ENCODE data around the gene APC2. TPM values are rescaled to one million over a fixed set of nuclear protein-coding genes. Genes with fewer than 3 reads are reported as not detected.

The APC2 gene
- total and polyA plus RNA-seq, 7 donors = under 0.01 to 2.0 (median 1.1) TPM; not detected in 2

DNA sequence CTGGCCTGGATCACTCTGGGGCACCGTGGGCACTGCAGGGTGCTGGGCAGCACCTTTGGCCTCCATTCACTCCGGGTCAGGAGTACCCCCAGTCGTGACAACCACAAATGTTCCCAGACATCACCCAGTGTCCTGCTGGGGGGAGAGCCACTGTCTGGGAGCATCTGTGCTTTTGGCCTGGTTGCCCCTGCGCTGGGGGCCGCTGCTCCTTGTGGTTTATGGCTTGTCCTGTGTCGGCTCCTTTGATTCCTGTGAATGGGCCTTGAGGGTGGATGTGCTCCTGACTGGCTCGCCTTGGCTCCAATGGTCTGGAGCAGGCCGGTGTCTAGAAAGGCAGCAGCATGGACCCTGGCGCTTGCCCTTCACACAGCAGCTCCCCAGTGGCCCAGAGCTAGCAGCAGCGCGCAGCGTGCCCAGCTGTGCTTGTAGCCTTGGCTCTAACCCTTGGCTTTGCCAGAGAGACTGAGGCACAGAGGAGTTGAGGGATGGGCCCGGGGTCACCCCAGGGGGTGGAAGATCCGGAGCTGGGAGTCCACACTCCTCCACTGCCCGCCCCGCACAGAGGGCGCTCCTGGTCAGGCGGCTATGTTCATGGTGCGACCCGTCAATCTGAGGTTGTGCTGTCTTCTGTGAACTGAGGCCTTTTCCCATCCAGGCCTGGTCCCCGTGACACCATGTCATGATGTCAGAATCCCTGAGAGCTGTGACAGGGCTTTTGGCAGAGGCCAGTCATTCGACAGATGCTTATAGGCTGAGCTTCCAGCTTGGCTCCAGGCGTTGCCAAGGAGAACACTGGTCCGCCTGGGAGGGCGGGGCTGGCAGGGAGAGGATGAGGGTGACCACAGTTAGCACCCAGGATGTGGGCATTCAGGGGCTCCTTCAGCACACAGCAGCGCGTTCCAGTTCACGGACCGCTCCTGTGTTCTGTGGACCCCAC is 38.4 kb upstream of the APC2 start:
- no peak for DNase-seq
- TF ChIP-seq POLR2A (IDR thresholded peaks at IDR 0.05) (no peak), POLR2AphosphoS5 (IDR thresholded peaks at IDR 0.05) (no peak), EP300 (IDR thresholded peaks at IDR 0.05) (no peak), CTCF (IDR thresholded peaks at IDR 0.05) (no peak)
- H3K4me3 ChIP-seq = no peak overlapping the region
- WGBS, 2 donors = 56 to 72% methylated on average over 29 of the region's 29 CpGs
- H3K27me3 ChIP-seq = no peaks in the 10 kb centered on the region
- intact Hi-C loops (cut with DNase I) = no loop called here
- H3K4me1 ChIP-seq = peaks cover 4 to 78% (median 71%) of the 10 kb centered on the region in 4 donors
- no peaks in the 10 kb centered on the region for H3K9me3 ChIP-seq
- peak overlapping the region; percentile 2 to 54 (median 30) for H3K27ac ChIP-seq
- H3K36me3 ChIP-seq = peaks cover 0 to 11% (median 4%) of the 10 kb centered on the region in 4 donors

GRCh38 chr19:1412323-1412923 is 37.5 kb upstream of the APC2 start:
- H3K27ac ChIP-seq = peak overlapping the region in 2 of 4 donors; percentile 25 to 54
- WGBS, 2 donors = 72 to 81% methylated on average over 21 of the region's 21 CpGs

GRCh38 chr19:1412995-1413800 is 36.7 kb upstream of the APC2 start:
- no peak overlapping the region for H3K4me3 ChIP-seq
- peak overlapping the region in 3 of 4 donors; percentile 2 to 54 (median 12) for H3K27ac ChIP-seq
- TF ChIP-seq POLR2A (IDR thresholded peaks at IDR 0.05) (no peak), EP300 (IDR thresholded peaks at IDR 0.05) (no peak), CTCF (IDR thresholded peaks at IDR 0.05) (no peak), POLR2AphosphoS5 (IDR thresholded peaks at IDR 0.05) (no peak)
- no peaks in the 10 kb centered on the region for H3K27me3 ChIP-seq
- 80 to 86% methylated on average over 36 of the region's 36 CpGs for WGBS, 2 donors
- peaks cover 0 to 11% (median 4%) of the 10 kb centered on the region in 4 donors for H3K36me3 ChIP-seq
- intact Hi-C loops (cut with DNase I) = no loop called here
- no peaks in the 10 kb centered on the region for H3K9me3 ChIP-seq
- H3K4me1 ChIP-seq = peaks cover 4 to 91% (median 84%) of the 10 kb centered on the region in 4 donors
- DNase-seq = no peak

More at GRCh38 chr19:1412323-1412923, 37.5 kb upstream of the APC2 start:
- TF ChIP-seq EP300 (IDR thresholded peaks at IDR 0.05) = no peak
- TF ChIP-seq CTCF (IDR thresholded peaks at IDR 0.05) = no peak
- TF ChIP-seq POLR2A (IDR thresholded peaks at IDR 0.05) = no peak
- TF ChIP-seq POLR2AphosphoS5 (IDR thresholded peaks at IDR 0.05) = no peak
- no peak for DNase-seq
- Histone ChIP-seq H3K27me3 (no peaks in the 10 kb centered on the region), H3K36me3 (peaks cover 0 to 11% (median 4%) of the 10 kb centered on the region in 4 donors), H3K9me3 (no peaks in the 10 kb centered on the region), H3K4me1 (peaks cover 4 to 83% (median 78%) of the 10 kb centered on the region in 4 donors), H3K4me3 (no peak overlapping the region)
- intact Hi-C loops (cut with DNase I) = no loop called here

DNA sequence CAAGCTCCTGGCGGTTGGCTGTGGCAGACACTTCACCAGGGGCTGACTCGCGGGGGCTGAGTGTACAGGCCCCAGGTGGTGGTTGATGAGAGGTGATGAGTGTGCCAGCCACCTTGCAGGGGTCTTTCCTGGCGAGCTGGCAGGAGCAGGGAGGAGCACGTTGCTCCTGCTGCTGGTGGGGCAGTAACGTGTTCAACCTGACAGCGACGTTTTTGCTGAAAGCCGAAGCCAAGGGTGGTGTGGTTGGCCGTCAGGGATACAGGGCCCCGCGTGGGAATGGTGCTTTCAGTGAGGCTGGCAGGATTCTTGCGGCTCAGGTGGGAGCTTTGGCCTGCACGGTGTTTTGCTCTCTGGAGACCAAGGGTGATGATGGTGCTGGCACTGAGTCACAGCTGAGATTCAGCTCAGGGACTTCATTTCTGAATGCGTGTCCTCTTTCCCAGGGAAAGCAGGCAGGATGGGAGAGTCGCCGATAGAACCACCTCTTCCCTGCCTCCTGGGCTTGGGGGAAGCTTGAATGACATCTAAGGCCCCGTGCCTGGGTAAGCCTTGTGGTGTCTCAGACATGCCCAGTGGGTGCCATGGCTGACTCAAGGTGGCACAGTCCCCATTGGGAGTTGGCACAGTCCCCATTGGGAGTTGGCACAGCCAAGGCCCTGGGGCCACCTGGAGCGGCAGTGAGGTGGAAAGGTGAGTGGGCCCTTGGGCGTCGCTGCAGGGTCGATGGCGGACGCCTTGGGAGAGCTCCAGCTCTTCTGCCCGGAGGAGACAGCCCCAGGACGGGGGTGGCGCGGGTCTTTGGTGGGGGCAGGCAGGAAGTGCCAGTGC is 33.7 kb upstream of the APC2 start:
- H3K27me3 ChIP-seq = no peaks in the 10 kb centered on the region
- peaks cover 0 to 73% (median 57%) of the 10 kb centered on the region in 4 donors for H3K4me1 ChIP-seq
- H3K9me3 ChIP-seq = no peaks in the 10 kb centered on the region
- no peak overlapping the region for H3K4me3 ChIP-seq
- TF ChIP-seq CTCF (IDR thresholded peaks at IDR 0.05) (no peak), POLR2A (IDR thresholded peaks at IDR 0.05) (no peak), EP300 (IDR thresholded peaks at IDR 0.05) (no peak), POLR2AphosphoS5 (IDR thresholded peaks at IDR 0.05) (no peak)
- no peak for DNase-seq
- peaks cover 9 to 38% (median 20%) of the 10 kb centered on the region in 4 donors for H3K36me3 ChIP-seq
- intact Hi-C loops (cut with DNase I) = no loop called here
- 76 to 83% methylated on average over 28 of the region's 28 CpGs for WGBS, 2 donors
- peak overlapping the region; percentile 73 to 85 (median 82) for H3K27ac ChIP-seq

Data from sigmoid colon (tissue), 7 donors.